GM19238 (cell line): ENCODE data around the gene ORAI3.

Experiments
- DNase-seq: peaks from one replicate; pipeline ENCODE4 v3.0.0; 2011; ENCODE audit warnings: low spot score; ENCODE audit not compliant: insufficient read length

ORAI3 gene

DNA sequence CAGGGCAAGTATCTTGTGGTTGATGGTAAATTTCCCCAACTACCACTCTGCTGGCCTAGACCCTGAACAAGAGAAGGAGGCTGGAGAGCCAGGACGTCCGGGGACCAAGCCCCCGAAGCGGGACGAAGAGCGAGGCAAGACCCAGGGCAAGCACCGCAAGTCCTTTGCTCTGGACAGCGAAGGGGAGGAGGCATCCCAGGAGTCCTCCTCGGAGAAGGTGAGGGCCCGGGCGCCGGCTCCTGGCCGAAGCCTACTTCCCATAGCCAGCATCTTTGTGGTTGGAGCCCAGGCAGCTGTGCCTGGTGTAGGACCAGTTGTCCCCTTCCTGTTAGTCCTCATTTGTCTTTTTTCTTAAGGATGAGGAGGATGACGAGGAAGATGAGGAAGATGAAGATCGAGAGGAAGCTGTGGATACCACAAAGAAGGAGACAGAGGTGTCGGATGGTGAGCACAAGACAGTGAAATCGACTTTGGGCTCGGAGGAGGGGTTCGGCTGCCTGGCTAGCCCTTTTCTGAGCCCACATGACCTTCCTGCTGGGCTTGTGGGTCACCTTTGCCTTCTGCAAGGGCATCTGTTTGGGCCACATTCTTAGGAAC is 20.5 kb downstream of the ORAI3 start:
- DNase-seq: no peak

GRCh38 chr16:30971298-30971697 is 22.4 kb downstream of the ORAI3 start:
- DNase-seq: no peak

GRCh38 chr16:30972872-30973271 is 24.0 kb downstream of the ORAI3 start:
- no peak for DNase-seq

DNA sequence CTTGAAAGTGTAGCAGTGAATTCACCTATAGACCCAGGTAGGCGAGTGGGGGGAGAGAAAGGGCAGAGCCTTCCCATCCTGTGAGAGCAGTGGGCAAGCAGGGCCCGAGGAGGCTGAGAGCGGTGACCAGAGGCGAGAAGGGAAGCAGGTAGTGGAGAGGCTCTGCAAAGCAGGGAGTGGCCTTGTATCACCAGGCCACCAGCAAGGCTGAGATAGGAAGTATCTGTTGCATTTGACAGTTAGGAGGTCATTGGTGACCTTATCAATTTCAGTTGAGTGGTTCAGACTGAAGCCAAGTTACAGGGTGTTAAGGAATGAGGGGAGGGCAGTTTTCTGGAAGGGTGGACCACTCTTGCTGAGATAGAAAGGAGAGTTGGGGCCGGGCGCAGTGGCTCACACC is 25.5 kb downstream of the ORAI3 start:
- DNase-seq: no peak

- no peak for DNase-seq
These were observed 27.6 kb downstream of the ORAI3 start for GRCh38 chr16:30976486-30976885.

DNA sequence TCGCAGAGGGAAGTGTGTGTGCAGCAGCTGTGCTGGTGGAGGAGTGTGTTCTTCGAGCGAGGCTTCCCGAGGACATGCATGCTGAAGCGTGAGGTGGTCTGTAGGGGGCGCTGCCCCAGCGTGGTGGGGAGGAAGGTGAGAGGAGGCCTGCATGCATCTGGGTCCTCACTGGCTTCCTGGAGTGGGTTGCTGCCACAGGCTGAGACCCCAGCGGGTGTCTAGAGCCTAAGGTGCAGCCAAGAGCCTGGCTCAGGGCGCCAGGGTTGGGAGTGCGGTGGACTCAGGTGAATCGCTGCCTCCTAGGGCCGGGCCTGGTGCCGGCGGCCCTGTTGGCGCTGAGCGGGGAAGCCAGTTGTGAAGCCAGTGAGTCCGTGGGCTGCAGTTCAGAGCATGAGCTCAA is 28.6 kb downstream of the ORAI3 start:
- DNase-seq: no peak

GRCh38 chr16:30979170-30980022 is 30.5 kb downstream of the ORAI3 start:
- no peak for DNase-seq

DNA sequence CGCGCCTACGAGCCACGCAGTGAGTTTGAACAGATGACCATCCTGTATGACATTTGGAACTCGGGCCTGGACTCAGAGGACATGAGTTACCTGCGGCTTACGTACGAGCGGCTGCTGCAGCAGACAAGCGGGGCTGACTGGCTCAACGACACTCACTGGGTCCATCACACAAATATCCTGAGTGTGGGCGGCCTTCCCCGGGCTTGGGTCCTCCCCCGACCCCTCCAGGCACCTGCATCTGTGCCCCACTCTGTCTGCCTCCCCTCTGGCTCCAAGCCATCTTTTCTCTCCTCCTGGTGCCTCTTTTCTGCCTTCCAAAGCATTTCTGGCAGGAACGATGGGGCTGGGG is 31.1 kb downstream of the ORAI3 start:
- no peak for DNase-seq

DNA sequence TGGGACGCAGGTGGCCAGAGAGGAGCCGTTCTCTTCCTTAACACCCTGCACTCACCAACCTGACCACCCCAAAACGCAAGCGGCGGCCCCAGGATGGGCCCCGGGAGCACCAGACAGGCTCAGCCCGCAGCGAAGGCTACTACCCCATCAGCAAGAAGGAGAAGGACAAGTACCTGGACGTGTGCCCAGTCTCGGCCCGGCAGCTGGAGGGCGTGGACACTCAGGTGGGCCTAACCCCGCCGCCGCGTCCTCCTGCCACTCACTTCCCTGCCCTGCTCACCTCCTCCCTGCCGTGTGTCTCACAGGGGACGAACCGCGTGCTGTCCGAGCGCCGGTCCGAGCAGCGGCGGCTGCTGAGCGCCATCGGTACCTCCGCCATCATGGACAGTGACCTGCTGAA is 31.6 kb downstream of the ORAI3 start:
- DNase-seq: no peak

GRCh38 chr16:30980959-30981358 is 32.1 kb downstream of the ORAI3 start:
- no peak for DNase-seq

GRCh38 chr16:30982548-30983288 is 33.9 kb downstream of the ORAI3 start:
- DNase-seq: no peak

GRCh38 chr16:30983289-30983889 is 34.5 kb downstream of the ORAI3 start:
- no peak for DNase-seq

- no peak for DNase-seq
These were observed 35.2 kb downstream of the ORAI3 start for GRCh38 chr16:30983898-30984610.

DNA sequence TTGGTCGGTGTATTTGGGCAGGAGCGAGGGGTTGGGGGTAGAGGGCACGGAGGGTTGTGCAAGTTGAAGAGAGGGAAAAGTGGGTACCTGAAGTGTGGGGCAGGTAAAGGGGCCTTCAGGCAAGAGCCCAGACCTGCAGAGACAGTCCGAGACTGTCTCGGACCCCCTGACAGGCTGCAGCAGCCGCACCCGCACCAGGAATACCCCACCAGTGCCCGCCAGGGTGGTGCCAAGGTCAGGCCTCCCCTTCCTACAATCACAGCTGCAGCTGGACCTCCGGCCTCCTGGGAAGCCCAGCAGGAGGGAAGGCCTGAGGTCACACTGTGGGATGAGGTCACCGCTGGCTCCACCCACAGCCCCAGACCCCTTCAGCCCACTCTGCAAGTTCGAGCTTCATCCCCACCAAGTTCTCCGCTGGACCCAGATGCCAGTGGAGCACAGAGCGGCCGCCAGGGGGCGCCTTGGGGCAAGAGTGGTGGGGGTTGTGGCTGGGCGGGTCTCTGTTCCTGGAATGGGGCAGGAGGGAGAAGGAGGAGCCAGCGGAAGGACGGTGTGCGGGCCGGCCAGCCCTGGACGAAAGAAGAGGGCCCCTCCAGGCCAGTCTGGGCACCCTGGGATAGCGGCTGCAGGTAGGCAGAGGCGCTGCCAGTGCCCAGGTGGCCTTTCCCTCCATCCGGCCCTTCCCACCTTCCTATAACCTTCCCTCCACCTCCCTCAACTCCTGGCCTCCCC is 36.0 kb downstream of the ORAI3 start, which contains the start of gene HSD3B7:
Gene HSD3B7 (plus strand): TSS at position 539 of the 732 bp plus-strand sequence. CDS start 452 bp downstream, outside the sequence.
- peak; percentile 92 for DNase-seq

GRCh38 chr16:30985401-30986128 is 36.7 kb downstream of the ORAI3 start:
- DNase-seq: no peak

DNA sequence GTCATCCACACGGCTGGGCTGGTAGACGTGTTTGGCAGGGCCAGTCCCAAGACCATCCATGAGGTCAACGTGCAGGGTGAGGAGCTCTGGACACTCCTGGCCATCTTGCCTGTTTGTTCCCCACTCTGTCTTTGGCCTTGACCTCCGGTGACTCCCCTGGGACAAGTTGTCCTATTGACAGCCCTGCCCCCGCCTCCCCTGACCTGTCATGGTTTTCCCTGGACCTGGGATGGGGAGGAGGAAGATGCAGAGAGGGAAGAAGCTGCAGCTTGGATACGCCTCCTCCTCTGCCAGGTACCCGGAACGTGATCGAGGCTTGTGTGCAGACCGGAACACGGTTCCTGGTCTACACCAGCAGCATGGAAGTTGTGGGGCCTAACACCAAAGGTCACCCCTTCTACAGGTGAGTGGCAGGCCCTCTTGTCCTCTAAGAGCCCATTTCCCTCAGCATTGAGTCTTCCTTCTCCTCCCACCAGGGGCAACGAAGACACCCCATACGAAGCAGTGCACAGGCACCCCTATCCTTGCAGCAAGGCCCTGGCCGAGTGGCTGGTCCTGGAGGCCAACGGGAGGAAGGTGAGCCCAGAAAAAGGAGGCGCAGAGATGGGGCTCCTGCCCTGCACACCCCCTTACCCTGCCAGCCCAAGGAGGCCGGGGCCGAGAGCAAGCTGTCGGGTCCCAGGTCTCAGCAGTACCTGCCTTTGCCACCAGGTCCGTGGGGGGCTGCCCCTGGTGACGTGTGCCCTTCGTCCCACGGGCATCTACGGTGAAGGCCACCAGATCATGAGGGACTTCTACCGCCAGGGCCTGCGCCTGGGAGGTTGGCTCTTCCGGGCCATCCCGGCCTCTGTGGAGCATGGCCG is 37.5 kb downstream of the ORAI3 start:
- DNase-seq: no peak

DNA sequence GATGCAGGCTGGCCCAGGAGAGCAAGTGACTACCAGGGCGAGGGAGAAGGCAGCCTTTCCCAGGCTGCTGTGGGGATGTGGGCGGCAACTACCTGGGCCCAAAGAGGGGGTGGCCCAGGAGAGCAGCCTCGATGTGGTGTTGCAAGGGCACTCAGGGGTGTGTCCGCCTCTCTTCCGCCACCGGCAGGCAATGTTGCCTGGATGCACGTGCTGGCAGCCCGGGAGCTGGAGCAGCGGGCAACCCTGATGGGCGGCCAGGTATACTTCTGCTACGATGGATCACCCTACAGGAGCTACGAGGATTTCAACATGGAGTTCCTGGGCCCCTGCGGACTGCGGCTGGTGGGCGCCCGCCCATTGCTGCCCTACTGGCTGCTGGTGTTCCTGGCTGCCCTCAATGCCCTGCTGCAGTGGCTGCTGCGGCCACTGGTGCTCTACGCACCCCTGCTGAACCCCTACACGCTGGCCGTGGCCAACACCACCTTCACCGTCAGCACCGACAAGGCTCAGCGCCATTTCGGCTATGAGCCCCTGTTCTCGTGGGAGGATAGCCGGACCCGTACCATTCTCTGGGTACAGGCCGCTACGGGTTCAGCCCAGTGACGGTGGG is 38.8 kb downstream of the ORAI3 start:
- no peak for DNase-seq

GRCh38 chr16:30989469-30990047 is 40.7 kb downstream of the ORAI3 start:
- no peak for DNase-seq
